Activated effector memory CD4-positive, alpha-beta T cell treated with anti-CD3 and anti-CD28 coated beads, Interleukin-2, amount 50 U/mL, for 16 hours (primary cell): ENCODE measurements around the gene OSBPL10.
"Not testable (repeated sequence)": the region's sequence is repeated elsewhere in the genome, so short reads cannot be mapped to it uniquely, and the experiment has no call there.

Experiments
- DNase-seq: peaks from one replicate; pipeline ENCODE4 v3.0.0-alpha.2; 2020

OSBPL10 gene

GRCh38 chr3:31882895-31883294, 98.2 kb downstream of the OSBPL10 start:
- DNase-seq, result no peak

- DNase-seq, result no peak
Observed at GRCh38 chr3:31882431-31882830, 98.6 kb downstream of the OSBPL10 start.

GRCh38 chr3:31880482-31881078, 100.5 kb downstream of the OSBPL10 start:
- no peak for DNase-seq

GRCh38 chr3:31880020-31880419, 101.0 kb downstream of the OSBPL10 start:
- no peak for DNase-seq

GRCh38 chr3:31879365-31879764, 101.7 kb downstream of the OSBPL10 start:
- DNase-seq, result no peak

- no peak for DNase-seq
Observed at GRCh38 chr3:31878231-31878838, 102.7 kb downstream of the OSBPL10 start.

- DNase-seq, result no peak
Observed at GRCh38 chr3:31876331-31876730, 104.7 kb downstream of the OSBPL10 start.

- DNase-seq, result no peak
Observed at GRCh38 chr3:31875437-31875836, 105.6 kb downstream of the OSBPL10 start.

- DNase-seq, result no peak
Observed at GRCh38 chr3:31873254-31873820, 107.7 kb downstream of the OSBPL10 start.

GRCh38 chr3:31871939-31872507, 109.0 kb downstream of the OSBPL10 start:
- no peak for DNase-seq

- not testable (repeated sequence) for DNase-seq
Observed at GRCh38 chr3:31870111-31870510, 111.0 kb downstream of the OSBPL10 start.

- no peak for DNase-seq
Observed at GRCh38 chr3:31868236-31868635, 112.8 kb downstream of the OSBPL10 start.

- DNase-seq, result no peak
Observed at GRCh38 chr3:31862666-31863279, 118.3 kb downstream of the OSBPL10 start.

- DNase-seq, result no peak
Observed at GRCh38 chr3:31861826-31862225, 119.2 kb downstream of the OSBPL10 start.

- DNase-seq, result not testable (repeated sequence)
Observed at GRCh38 chr3:31860642-31861041, 120.4 kb downstream of the OSBPL10 start.

GRCh38 chr3:31859245-31859644, 121.8 kb downstream of the OSBPL10 start:
- no peak for DNase-seq

GRCh38 chr3:31858439-31858838, 122.6 kb downstream of the OSBPL10 start:
- no peak for DNase-seq

GRCh38 chr3:31853580-31853979, 127.5 kb downstream of the OSBPL10 start:
- no peak for DNase-seq

GRCh38 chr3:31851278-31851677, 129.8 kb downstream of the OSBPL10 start:
- DNase-seq, result no peak

- DNase-seq, result no peak
Observed at GRCh38 chr3:31848911-31849310, 132.2 kb downstream of the OSBPL10 start.

GRCh38 chr3:31848163-31848818, 132.8 kb downstream of the OSBPL10 start:
- DNase-seq, result no peak

- no peak for DNase-seq
Observed at GRCh38 chr3:31847760-31848159, 133.3 kb downstream of the OSBPL10 start.

GRCh38 chr3:31841515-31841914, 139.5 kb downstream of the OSBPL10 start:
- DNase-seq, result no peak
